Measurements from ENCODE around the gene ZBTB16. TPM values are rescaled to one million over a fixed set of nuclear protein-coding genes. Genes with fewer than 3 reads are reported as not detected.

Gene ZBTB16
- total RNA-seq, 3 donors from 2014 or later: 236 to 358 (median 271) TPM

- Histone ChIP-seq H3K9me3 (no peaks in the 10 kb centered on the region), H3K27me3 (no peaks in the 10 kb centered on the region), H3K4me3 (no peak overlapping the region), H3K27ac (peak overlapping the region; percentile 17 to 62), H3K36me3 (no peaks in the 10 kb centered on the region), H3K4me1 (peaks cover 0 to 26% of the 10 kb centered on the region in 2 donors)
- intact Hi-C loops (cut with DNase I; ENCODE audit: low total_unique reads): loop anchor here (10.0 kb wide), 1 partner anchor 54 kb away; no protein-coding TSS in a partner anchor
- TF ChIP-seq POLR2AphosphoS5 (IDR thresholded peaks at IDR 0.05): no peak
- TF ChIP-seq, protein P1, sequence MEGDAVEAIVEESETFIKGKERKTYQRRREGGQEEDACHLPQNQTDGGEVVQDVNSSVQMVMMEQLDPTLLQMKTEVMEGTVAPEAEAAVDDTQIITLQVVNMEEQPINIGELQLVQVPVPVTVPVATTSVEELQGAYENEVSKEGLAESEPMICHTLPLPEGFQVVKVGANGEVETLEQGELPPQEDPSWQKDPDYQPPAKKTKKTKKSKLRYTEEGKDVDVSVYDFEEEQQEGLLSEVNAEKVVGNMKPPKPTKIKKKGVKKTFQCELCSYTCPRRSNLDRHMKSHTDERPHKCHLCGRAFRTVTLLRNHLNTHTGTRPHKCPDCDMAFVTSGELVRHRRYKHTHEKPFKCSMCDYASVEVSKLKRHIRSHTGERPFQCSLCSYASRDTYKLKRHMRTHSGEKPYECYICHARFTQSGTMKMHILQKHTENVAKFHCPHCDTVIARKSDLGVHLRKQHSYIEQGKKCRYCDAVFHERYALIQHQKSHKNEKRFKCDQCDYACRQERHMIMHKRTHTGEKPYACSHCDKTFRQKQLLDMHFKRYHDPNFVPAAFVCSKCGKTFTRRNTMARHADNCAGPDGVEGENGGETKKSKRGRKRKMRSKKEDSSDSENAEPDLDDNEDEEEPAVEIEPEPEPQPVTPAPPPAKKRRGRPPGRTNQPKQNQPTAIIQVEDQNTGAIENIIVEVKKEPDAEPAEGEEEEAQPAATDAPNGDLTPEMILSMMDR (IDR thresholded peaks at IDR 0.05): no peak
- no peak for TF ChIP-seq POLR2A (IDR thresholded peaks at IDR 0.05)
- no peak for DNase-seq (ENCODE audit: low spot score in 2 of 2)
Observed at GRCh38 chr11:114200351-114201133, 141.0 kb downstream of the ZBTB16 start.

- Histone ChIP-seq H3K36me3 (no peaks in the 10 kb centered on the region), H3K9me3 (no peaks in the 10 kb centered on the region), H3K27me3 (no peaks in the 10 kb centered on the region), H3K4me1 (peaks cover 0 to 19% of the 10 kb centered on the region in 2 donors), H3K27ac (peak overlapping the region in 1 of 2 donors; percentile 62), H3K4me3 (no peak overlapping the region)
- no peak for DNase-seq (ENCODE audit: low spot score in 2 of 2)
- TF ChIP-seq, protein P1 (IDR thresholded peaks at IDR 0.05): no peak
- TF ChIP-seq POLR2A (IDR thresholded peaks at IDR 0.05) (no peak), POLR2AphosphoS5 (IDR thresholded peaks at IDR 0.05) (no peak)
- intact Hi-C loops (cut with DNase I; ENCODE audit: low total_unique reads): loop anchor here (10.0 kb wide), 1 partner anchor 54 kb away; no protein-coding TSS in a partner anchor
Observed at GRCh38 chr11:114201219-114201618, 141.7 kb downstream of the ZBTB16 start.

DNA sequence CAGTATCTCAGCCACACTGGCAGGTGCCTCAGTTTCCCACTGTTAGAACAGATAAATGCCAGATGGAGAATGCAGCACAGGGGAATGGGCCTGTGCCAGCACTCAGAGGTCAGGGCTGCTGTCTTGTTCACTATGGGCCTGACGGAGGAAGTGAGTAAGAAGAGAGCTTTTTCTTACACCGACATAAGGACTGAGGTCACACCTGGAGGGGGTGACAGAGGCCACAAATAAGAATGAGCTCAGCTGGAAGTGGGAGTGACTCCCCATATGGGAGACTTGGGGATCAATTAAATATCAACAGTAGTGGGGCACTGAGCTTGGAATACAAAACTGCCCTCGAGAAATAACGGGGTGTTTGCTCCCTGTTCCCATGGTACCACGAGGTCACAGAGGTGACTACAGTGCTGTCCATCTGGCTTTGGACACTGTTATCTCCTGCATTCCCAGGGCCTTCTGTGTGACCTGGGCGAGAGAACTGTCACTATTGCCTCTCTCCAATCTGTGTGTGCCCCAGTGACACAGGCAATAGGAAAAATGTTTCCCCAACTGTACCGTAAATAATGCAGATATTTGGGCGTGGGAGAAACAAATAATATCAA, 142.6 kb downstream of the ZBTB16 start:
- Histone ChIP-seq H3K36me3 (no peaks in the 10 kb centered on the region), H3K4me3 (no peak overlapping the region), H3K9me3 (no peaks in the 10 kb centered on the region), H3K4me1 (peaks cover 0 to 10% of the 10 kb centered on the region in 2 donors), H3K27me3 (no peaks in the 10 kb centered on the region), H3K27ac (peak overlapping the region in 1 of 2 donors; percentile 34)
- intact Hi-C loops (cut with DNase I; ENCODE audit: low total_unique reads): loop anchor here (10.0 kb wide), 1 partner anchor 53 kb away; no protein-coding TSS in a partner anchor
- no peak for DNase-seq (ENCODE audit: low spot score in 2 of 2)
- TF ChIP-seq, protein P1 (IDR thresholded peaks at IDR 0.05): no peak
- TF ChIP-seq POLR2AphosphoS5 (IDR thresholded peaks at IDR 0.05): no peak
- TF ChIP-seq POLR2A (IDR thresholded peaks at IDR 0.05): no peak

DNA sequence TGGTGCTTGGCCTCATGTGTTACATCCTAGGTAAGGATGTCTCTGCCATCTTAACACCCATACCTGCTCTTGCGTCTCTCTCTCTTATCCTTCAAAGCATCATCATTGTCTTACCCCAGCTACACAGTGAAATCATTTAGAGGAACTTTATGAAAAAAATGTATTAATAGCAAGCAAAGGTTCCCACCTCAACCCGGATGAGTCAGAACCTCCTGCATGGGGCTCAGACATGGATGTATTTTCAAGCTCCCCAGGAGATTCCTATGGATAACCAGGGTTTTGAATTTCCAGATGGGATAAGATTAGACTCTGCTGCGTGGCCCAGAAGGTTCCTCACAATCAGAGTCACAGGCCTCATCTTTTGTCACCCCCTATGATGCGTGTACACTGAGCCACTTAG, 147.6 kb downstream of the ZBTB16 start:
- Histone ChIP-seq H3K4me3 (no peak overlapping the region), H3K9me3 (no peaks in the 10 kb centered on the region), H3K4me1 (no peaks in the 10 kb centered on the region), H3K36me3 (no peaks in the 10 kb centered on the region), H3K27me3 (no peaks in the 10 kb centered on the region), H3K27ac (no peak overlapping the region)
- no peak for DNase-seq (ENCODE audit: low spot score in 2 of 2)
- TF ChIP-seq POLR2AphosphoS5 (IDR thresholded peaks at IDR 0.05) (no peak), POLR2A (IDR thresholded peaks at IDR 0.05) (no peak)
- TF ChIP-seq, protein P1 (IDR thresholded peaks at IDR 0.05): no peak
- intact Hi-C loops (cut with DNase I; ENCODE audit: low total_unique reads): loop anchor here (10.0 kb wide), 1 partner anchor 48 kb away; no protein-coding TSS in a partner anchor

GRCh38 chr11:114208377-114208776, 148.9 kb downstream of the ZBTB16 start:
- no peaks in the 10 kb centered on the region for H3K4me1 ChIP-seq

More at GRCh38 chr11:114208377-114208776, 148.9 kb downstream of the ZBTB16 start:
- no peak overlapping the region for H3K4me3 ChIP-seq
- no peaks in the 10 kb centered on the region for H3K27me3 ChIP-seq
- DNase-seq (ENCODE audit: low spot score in 2 of 2): no peak
- intact Hi-C loops (cut with DNase I; ENCODE audit: low total_unique reads): loop anchor here (10.0 kb wide), 1 partner anchor 46 kb away; no protein-coding TSS in a partner anchor
- H3K27ac ChIP-seq: no peak overlapping the region
- H3K9me3 ChIP-seq: no peaks in the 10 kb centered on the region
- TF ChIP-seq, protein P1 (IDR thresholded peaks at IDR 0.05): no peak
- TF ChIP-seq POLR2AphosphoS5 (IDR thresholded peaks at IDR 0.05) (no peak), POLR2A (IDR thresholded peaks at IDR 0.05) (no peak)
- H3K36me3 ChIP-seq: no peaks in the 10 kb centered on the region
